Transverse colon (tissue), 4 donors: ENCODE measurements around the gene GALK2. TPM values are rescaled to one million over a fixed set of nuclear protein-coding genes. Genes with fewer than 3 reads are reported as not detected.

Experiments
- DNase-seq: peaks from one replicate; pipeline ENCODE4 v3.0.0-alpha.2; 2019
- H3K27ac ChIP-seq, 4 donors: fragments of 200-600 bp; sonication (generic); 2 replicates each; pipeline ENCODE4 v1.5.1; 2016 to 2018; ENCODE audit warnings: inconsistent platforms in 4 of 4
- H3K27me3 ChIP-seq: fragments of 200-600 bp; sonication (generic); 2 replicates; pipeline ENCODE4 v1.5.1; 2017; ENCODE audit warnings: inconsistent platforms
- H3K36me3 ChIP-seq, 4 donors: fragments of 200-600 bp; sonication (generic); 2 replicates each; pipeline ENCODE4 v1.5.1; 2017 to 2019; ENCODE audit warnings: inconsistent platforms in 4 of 4
- H3K4me1 ChIP-seq, 4 donors: fragments of 200-600 bp; sonication (generic); 2 replicates each; pipeline ENCODE4 v1.5.1; 2017 to 2020; ENCODE audit warnings: inconsistent platforms in 4 of 4
- H3K4me3 ChIP-seq, 4 donors: fragments of 200-600 bp; sonication (generic); 1 replicate in 1 of 4; 2 replicates in 3 of 4; pipeline versions ENCODE4 v1.5.1 to v1.6.1; 2017 to 2019; ENCODE audit warnings: inconsistent platforms in 4 of 4
- H3K9me3 ChIP-seq, 2 donors: fragments of 200-600 bp; sonication (generic); 2 replicates each; pipeline ENCODE4 v1.5.1; 2017 to 2019; ENCODE audit warnings: inconsistent platforms in 2 of 2
- CTCF ChIP-seq, 5 experiments: fragments of 200-600 bp in 3 of 5; fragments of 450-650 bp in 2 of 5; sonication (generic) in 3 of 5; IDR thresholded peaks; 1 replicate in 2 of 5; 2 replicates in 3 of 5; pipeline ENCODE4 v1.5.1; 2016 to 2017; ENCODE audit warnings: antibody characterized with exemption in 5 of 5, inconsistent platforms in 3 of 5, mild to moderate bottlenecking in 2 of 5, moderate library complexity in 1 of 5
- EP300 ChIP-seq: sonication (generic); formaldehyde crosslinking; IDR thresholded peaks from one replicate; pipeline ENCODE4 v1.6.1; 2017; ENCODE audit warnings: antibody characterized with exemption, low read depth
- POLR2A ChIP-seq: fragments of 450-650 bp; IDR thresholded peaks from one replicate; pipeline ENCODE4 v1.6.1; 2016; ENCODE audit warnings: antibody characterized with exemption, mild to moderate bottlenecking, moderate library complexity
- POLR2AphosphoS5 ChIP-seq, 3 donors: sonication (generic); formaldehyde crosslinking; IDR thresholded peaks; one replicate each; pipeline ENCODE4 v1.6.1; 2016; ENCODE audit warnings: antibody characterized with exemption in 3 of 3
- WGBS, 2 donors: methylation state at CpG; one replicate each; pipeline ENCODE4 v1.1.5; 2018; ENCODE audit warnings: low coverage in 1 of 2; 5-methylcytosine and 5-hydroxymethylcytosine counted together
- in situ Hi-C, 4 donors: fragments of 200-750 bp; cut with MboI; loops; one replicate each; pipeline versions ENCODE4 v1.15.0 to v1.15.1; 2017; ENCODE audit warnings: low sequenced_read_pairs in 3 of 4, low pct_ligation_motif_present in 1 of 4, low pct_unique_long_range_greater_than_20kb in 1 of 4
- intact Hi-C: fragments of 100-400 bp; cut with DNase I; formaldehyde crosslinking; loops from one replicate; pipeline ENCODE4 v1.15.1; 2023; ENCODE audit warnings: low total_unique reads
- total RNA-seq, 4 donors: library from RNA; depleted of rRNA; stranded (reverse); fragments of >200 nt; gene quantifications; one replicate each; pipeline ENCODE4 v1.1.0, GENCODE V29; 2016

Gene GALK2
- total RNA-seq, 4 donors from 2014 or later = 5.6 to 42.6 (median 30.7) TPM

- Histone ChIP-seq H3K36me3 (no peaks in the 10 kb centered on the region), H3K9me3 (no peaks in the 10 kb centered on the region), H3K27me3 (no peaks in the 10 kb centered on the region), H3K4me1 (no peaks in the 10 kb centered on the region), H3K27ac (no peak overlapping the region), H3K4me3 (no peak overlapping the region)
- intact Hi-C loops (no loop called here), in situ Hi-C loops (no loop called here)
- 83 to 94% methylated on average over 3 of the region's 3 CpGs for WGBS, 2 donors
- no peak for DNase-seq
- no peak for TF ChIP-seq EP300
- no peak for TF ChIP-seq CTCF (IDR thresholded peaks at IDR 0.05)
- no peak for TF ChIP-seq POLR2AphosphoS5 (IDR thresholded peaks at IDR 0.05)
- TF ChIP-seq POLR2A = no peak
These were observed 95.9 kb downstream of the GALK2 start for GRCh38 chr15:49265911-49266310.

GRCh38 chr15:49270541-49271421, 100.7 kb downstream of the GALK2 start:
- WGBS, 2 donors = 79 to 87% methylated on average over 5 to 8 of the region's 8 CpGs
- in situ Hi-C loops = no loop called here
- DNase-seq = no peak

GRCh38 chr15:49273734-49274318, 103.8 kb downstream of the GALK2 start:
- H3K27me3 ChIP-seq = no peaks in the 10 kb centered on the region
- DNase-seq = no peak
- H3K4me1 ChIP-seq = no peaks in the 10 kb centered on the region
- in situ Hi-C loops (no loop called here), intact Hi-C loops (no loop called here)
- no peak for TF ChIP-seq POLR2A
- TF ChIP-seq EP300 = no peak
- TF ChIP-seq POLR2AphosphoS5 (IDR thresholded peaks at IDR 0.05) = no peak
- TF ChIP-seq CTCF (IDR thresholded peaks at IDR 0.05) = no peak
- H3K36me3 ChIP-seq = no peaks in the 10 kb centered on the region
- no peak overlapping the region for H3K27ac ChIP-seq
- no peaks in the 10 kb centered on the region for H3K9me3 ChIP-seq
- WGBS, 2 donors = 60 to 79% methylated on average over 1 to 2 of the region's 2 CpGs
- no peak overlapping the region for H3K4me3 ChIP-seq

More at GRCh38 chr15:49270541-49271421, 100.7 kb downstream of the GALK2 start:
- no peaks in the 10 kb centered on the region for H3K9me3 ChIP-seq
- H3K27me3 ChIP-seq = no peaks in the 10 kb centered on the region
- intact Hi-C loops = no loop called here
- H3K27ac ChIP-seq = peak overlapping the region in 2 of 4 donors; percentile 3 to 17
- no peaks in the 10 kb centered on the region for H3K36me3 ChIP-seq
- H3K4me3 ChIP-seq = no peak overlapping the region
- TF ChIP-seq EP300 (no peak), CTCF (IDR thresholded peaks at IDR 0.05) (no peak), POLR2A (no peak), POLR2AphosphoS5 (IDR thresholded peaks at IDR 0.05) (no peak)
- no peaks in the 10 kb centered on the region for H3K4me1 ChIP-seq

GRCh38 chr15:49278751-49279150, 108.7 kb downstream of the GALK2 start:
- Histone ChIP-seq H3K9me3 (no peaks in the 10 kb centered on the region), H3K27ac (no peak overlapping the region), H3K4me3 (no peak overlapping the region), H3K4me1 (no peaks in the 10 kb centered on the region), H3K27me3 (no peaks in the 10 kb centered on the region), H3K36me3 (no peaks in the 10 kb centered on the region)
- 90 to 97% methylated on average over 5 of the region's 5 CpGs for WGBS, 2 donors
- in situ Hi-C loops (no loop called here), intact Hi-C loops (no loop called here)
- DNase-seq = no peak
- TF ChIP-seq EP300 (no peak), CTCF (IDR thresholded peaks at IDR 0.05) (no peak), POLR2A (no peak), POLR2AphosphoS5 (IDR thresholded peaks at IDR 0.05) (no peak)
